SJCRH30 (cell line): ENCODE data around the gene BRI3. TPM values are rescaled to one million over a fixed set of nuclear protein-coding genes. Genes with fewer than 3 reads are reported as not detected.
A peak's percentile ranks its signal among the peaks of the same experiment; 100 is the strongest.

Experiments
- DNase-seq, 2 experiments: peaks; one replicate each; pipeline ENCODE4 v3.0.0-alpha.2; 2015 to 2020
- H3K27ac ChIP-seq: fragments of 250-450 bp; sonication (Bioruptor Pico); 2 replicates; pipeline ENCODE4 v1.5.1; 2020; ENCODE audit warnings: mild to moderate bottlenecking, moderate library complexity
- H3K27me3 ChIP-seq: fragments of 250-450 bp; sonication (Bioruptor Pico); 2 replicates; pipeline ENCODE4 v1.5.1; 2020; ENCODE audit warnings: mild to moderate bottlenecking, moderate library complexity
- H3K36me3 ChIP-seq: fragments of 250-450 bp; sonication (Bioruptor Pico); 2 replicates; pipeline ENCODE4 v1.5.1; 2020; ENCODE audit warnings: mild to moderate bottlenecking, moderate library complexity
- H3K4me1 ChIP-seq: fragments of 250-450 bp; sonication (Bioruptor Pico); 2 replicates; pipeline ENCODE4 v1.5.1; 2020; ENCODE audit warnings: mild to moderate bottlenecking, moderate library complexity
- H3K4me3 ChIP-seq: fragments of 250-450 bp; sonication (Bioruptor Pico); 2 replicates; pipeline ENCODE4 v1.5.1; 2020; ENCODE audit warnings: mild to moderate bottlenecking, moderate library complexity
- H3K9me3 ChIP-seq: fragments of 250-450 bp; sonication (Bioruptor Pico); replicated peaks from 2 replicates; pipeline ENCODE4 v1.5.1; 2020; ENCODE audit warnings: mild to moderate bottlenecking, moderate library complexity
- total RNA-seq: library from RNA; depleted of rRNA; stranded (reverse); fragments of >200 nt; shearing (Covaris generic); gene quantifications from 2 replicates; pipeline ENCODE4 v1.2.3, GENCODE V29; 2014; rRNA removed

BRI3 gene
- total RNA-seq, 1 experiment from 2014 or later, result 43.7 TPM

DNA sequence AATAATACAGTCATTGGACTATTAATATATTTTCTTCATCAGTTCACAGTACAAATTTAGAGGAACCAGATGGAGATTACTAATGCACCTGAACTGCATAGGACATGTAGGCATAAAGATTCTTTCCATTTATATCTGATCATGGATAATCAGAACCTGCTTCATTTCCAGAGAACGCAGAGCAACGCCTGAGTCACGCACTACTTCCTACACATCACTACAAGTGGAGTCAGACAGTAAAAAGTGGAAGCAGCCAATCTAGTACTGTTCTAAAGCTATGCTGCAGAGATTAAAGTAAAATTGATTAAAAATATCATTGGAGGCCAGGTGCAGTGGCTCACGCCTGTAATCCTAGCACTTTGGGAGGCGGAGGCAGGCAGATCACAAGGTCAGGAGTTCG lies 43.3 kb downstream of the BRI3 start:
- no peaks in the 10 kb centered on the region for H3K27me3 ChIP-seq
- DNase-seq, result no peak
- no peak overlapping the region for H3K27ac ChIP-seq
- H3K36me3 ChIP-seq, result no peaks in the 10 kb centered on the region
- H3K4me1 ChIP-seq, result peaks cover 25% of the 10 kb centered on the region
- no peaks in the 10 kb centered on the region for H3K9me3 ChIP-seq
- no peak overlapping the region for H3K4me3 ChIP-seq

DNA sequence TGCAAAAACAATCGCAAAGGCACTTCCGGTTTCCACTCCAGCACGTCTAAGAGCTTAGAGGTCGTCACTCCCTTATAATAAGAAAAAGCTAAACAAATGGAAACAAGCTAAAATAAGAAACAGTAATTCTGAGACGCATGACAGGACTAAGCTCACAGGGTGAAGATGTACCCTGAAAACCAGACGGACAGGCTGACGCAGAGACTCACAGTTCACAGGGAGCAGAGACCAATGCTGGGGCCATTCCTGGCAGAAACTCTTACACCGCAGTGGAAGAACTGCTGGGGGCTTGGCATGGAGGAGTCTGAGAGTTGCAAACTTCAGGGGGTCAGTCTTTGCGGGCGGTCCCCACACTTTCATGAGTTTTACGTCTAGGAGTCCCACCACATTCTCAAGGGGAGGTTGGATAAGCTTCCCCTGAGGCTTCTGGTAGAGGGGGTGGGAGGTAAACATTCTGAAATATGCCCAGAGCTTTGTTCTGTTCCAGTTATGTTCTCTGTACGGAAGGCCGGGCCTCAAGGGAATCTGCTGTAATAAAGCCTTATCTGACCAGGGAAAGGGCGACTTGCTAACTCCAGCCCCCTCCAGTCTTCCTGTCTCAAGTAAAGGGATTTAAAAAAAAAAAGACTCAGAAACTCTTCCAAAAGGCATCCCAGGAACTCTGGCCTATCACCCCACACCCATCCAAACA lies 47.8 kb downstream of the BRI3 start:
- Histone ChIP-seq H3K4me3 (peak overlapping the region; percentile 27), H3K27ac (peak overlapping the region; percentile 79)
- DNase-seq, result peak in 1 of 2 experiments; percentile 36

DNA sequence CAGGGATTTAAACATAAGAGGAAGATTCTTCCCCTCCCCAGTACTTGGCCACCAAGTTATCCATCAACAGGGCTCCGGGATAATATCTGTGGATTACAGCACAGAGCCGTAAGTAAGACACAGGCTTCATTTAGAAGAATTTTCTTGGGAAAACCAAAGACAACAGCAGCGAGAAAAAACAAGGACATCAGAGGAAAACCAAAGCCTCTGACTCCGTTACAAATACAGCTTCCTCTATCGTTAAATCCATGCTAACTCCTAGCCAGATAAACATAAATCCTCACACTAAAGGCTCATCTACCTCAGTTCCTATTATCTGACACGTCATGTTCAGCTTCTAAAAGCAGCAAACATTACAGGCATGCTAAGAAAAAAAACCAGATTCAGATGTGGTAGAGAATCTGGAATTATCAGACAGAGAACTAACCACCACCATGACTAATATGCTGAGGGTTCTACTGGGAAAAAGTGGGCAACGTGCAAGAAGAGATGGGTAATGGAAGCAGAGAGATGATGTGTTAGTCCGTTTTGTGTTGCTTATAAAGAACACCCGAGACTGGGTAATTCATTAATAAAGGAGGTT lies 48.4 kb downstream of the BRI3 start:
- H3K4me1 ChIP-seq, result peaks cover 8% of the 10 kb centered on the region
- no peaks in the 10 kb centered on the region for H3K36me3 ChIP-seq
- H3K9me3 ChIP-seq, result no peaks in the 10 kb centered on the region
- H3K27ac ChIP-seq, result peak overlapping the region; percentile 79
- H3K27me3 ChIP-seq, result no peaks in the 10 kb centered on the region
- peak in 1 of 2 experiments; percentile 53 for DNase-seq
- peak overlapping the region; percentile 27 for H3K4me3 ChIP-seq

More for the DNA sequence above, 47.8 kb downstream of the BRI3 start:
- Histone ChIP-seq H3K9me3 (no peaks in the 10 kb centered on the region), H3K4me1 (peaks cover 10% of the 10 kb centered on the region), H3K36me3 (no peaks in the 10 kb centered on the region), H3K27me3 (no peaks in the 10 kb centered on the region)

DNA sequence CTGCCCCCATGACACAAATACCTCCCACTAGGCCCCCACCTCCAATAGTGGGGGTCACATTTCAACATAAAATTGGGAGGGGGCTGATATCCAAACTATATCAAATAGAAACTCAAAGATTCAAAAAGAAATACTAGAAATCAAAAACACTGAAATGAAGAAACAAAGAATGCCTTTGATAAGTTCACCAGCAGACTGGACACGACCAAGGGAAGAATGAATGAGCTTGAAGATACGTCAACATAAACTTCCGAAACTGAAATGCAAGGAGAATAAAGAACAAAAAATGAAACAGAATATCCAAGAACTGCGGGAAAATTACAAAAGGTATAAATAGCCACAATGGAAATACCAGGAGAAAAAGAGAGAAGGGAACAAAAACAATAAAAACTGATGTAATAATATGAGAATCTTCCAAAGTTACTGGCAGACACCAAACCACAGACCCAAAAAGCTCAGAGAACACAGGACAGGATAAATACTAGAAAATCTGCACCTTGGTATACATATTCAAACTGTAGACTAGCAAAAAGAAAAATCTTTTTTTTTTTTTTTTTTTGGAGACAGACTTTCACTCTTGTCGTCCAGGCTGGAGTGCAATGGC lies 49.5 kb downstream of the BRI3 start:
- Histone ChIP-seq H3K27ac (no peak overlapping the region), H3K36me3 (no peaks in the 10 kb centered on the region), H3K4me3 (no peak overlapping the region), H3K27me3 (no peaks in the 10 kb centered on the region), H3K4me1 (peaks cover 8% of the 10 kb centered on the region), H3K9me3 (no peaks in the 10 kb centered on the region)
- DNase-seq, result no peak

DNA sequence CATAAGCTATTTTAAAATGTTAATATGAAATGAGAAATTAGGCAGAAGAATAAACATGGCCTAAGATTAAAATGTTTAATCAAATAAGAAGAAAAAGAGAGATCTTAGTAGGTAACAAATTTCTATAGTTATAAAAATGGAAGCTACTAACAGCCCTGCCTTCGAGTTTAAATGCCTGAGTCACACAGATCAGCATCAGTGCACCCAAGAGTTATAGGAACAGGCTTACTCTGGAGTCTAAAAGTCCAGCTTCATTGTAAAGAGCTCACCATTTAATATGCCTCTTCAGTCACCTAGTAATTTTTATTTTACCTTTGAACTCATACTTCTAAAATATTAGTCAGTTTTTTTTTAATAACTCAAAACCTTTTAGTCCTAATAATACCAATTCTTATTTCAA lies 52.6 kb downstream of the BRI3 start:
- H3K27me3 ChIP-seq, result no peaks in the 10 kb centered on the region
- no peak for DNase-seq
- H3K9me3 ChIP-seq, result no peaks in the 10 kb centered on the region

DNA sequence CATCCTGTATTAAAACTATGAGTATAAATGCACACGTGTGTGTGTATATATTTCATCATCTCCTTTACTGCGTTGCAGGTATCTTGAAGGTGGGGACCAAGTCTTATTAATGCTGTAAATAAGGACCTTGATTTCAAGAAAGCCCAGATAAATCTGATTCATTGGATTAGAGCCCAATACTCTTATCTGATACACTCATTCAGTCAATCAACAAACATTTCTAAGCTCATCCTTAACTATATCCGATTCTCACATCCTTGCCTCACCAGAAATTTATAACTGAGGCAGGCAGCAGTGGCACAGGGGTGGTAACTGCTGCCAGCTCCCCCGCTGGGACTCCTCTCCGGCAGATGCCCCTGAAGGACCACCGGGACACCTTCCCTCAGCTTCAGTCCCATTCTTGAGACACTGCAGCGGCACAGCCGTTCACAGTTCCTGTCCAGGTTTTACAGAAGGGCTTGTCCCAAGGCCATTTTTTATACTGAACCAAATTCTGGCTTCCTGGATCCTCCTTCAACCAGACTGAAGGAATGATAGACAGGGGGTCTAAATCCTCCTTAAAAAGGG lies 54.0 kb downstream of the BRI3 start:
- peaks cover 2% of the 10 kb centered on the region; the same call in 1 of the 2 replicates for H3K36me3 ChIP-seq
- H3K27ac ChIP-seq, result no peak overlapping the region
- DNase-seq, result no peak
- H3K9me3 ChIP-seq, result no peaks in the 10 kb centered on the region
- no peak overlapping the region for H3K4me3 ChIP-seq
- no peaks in the 10 kb centered on the region for H3K4me1 ChIP-seq
- H3K27me3 ChIP-seq, result no peaks in the 10 kb centered on the region

More for the DNA sequence above, 52.6 kb downstream of the BRI3 start:
- H3K4me3 ChIP-seq, result no peak overlapping the region
- no peak overlapping the region for H3K27ac ChIP-seq
- peaks cover 2% of the 10 kb centered on the region; the same call in 1 of the 2 replicates for H3K36me3 ChIP-seq
- H3K4me1 ChIP-seq, result peaks cover 4% of the 10 kb centered on the region

DNA sequence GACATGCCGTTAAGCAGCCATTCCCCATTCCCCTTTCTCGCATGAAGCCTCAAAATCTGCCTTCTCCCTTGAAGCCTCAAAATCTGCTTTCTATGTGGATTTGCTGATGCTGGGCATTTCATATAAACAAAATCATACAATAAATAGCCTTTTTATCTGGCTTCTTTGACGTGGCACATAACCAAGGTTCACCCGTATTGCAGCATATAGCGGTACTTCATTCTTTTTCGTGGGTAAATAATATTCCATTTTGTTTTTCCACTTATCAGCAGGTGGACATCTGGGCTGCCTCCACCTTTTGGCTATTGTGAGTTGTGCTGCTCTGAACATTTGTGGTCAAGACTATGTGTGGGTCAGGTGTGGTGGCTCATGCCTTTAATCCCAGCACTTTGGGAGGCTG lies 57.0 kb downstream of the BRI3 start:
- H3K27me3 ChIP-seq, result no peaks in the 10 kb centered on the region
- H3K9me3 ChIP-seq, result no peaks in the 10 kb centered on the region
- H3K36me3 ChIP-seq, result peaks cover 2% of the 10 kb centered on the region; the same call in 1 of the 2 replicates
- no peak for DNase-seq
- no peak overlapping the region for H3K27ac ChIP-seq
- no peaks in the 10 kb centered on the region for H3K4me1 ChIP-seq
- no peak overlapping the region for H3K4me3 ChIP-seq

DNA sequence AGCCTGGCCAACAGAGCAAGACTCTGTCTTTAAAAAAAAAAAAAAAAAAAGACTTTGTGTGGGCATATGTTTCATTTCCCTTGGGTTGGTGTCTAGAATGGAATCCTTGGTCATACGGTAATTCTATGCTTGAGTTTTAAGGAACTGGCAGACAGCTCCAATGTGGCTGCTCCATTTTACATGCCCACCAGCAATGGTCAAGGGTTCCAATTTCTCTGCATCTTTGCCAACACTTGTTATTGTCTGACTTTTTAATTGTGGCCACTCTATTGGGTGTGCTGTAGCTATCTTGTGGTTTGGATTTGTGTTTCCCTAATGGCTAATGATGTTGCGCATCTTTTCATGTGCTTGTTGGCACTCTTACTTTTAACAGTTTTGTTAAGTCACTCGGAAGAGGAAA lies 57.6 kb downstream of the BRI3 start:
- Histone ChIP-seq H3K4me1 (no peaks in the 10 kb centered on the region), H3K27ac (no peak overlapping the region)

DNA sequence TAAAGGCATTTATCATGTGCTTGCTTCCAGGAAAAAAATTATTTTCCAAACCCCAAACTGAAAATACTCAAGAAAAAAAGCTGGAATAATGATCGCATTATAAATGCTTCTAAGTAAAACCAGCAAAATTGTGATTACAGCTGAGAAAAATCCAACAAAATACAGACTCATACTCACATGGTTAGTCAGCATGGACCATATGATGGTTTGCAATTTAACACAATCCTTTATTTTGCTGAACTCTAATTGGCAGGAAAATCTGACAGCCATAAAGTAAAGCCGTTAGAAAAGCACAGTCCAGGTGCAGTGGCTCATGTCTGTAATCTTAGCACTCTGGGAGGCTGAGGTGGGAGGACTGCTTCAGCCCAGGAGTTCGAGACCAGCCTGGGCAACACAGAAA lies 59.6 kb downstream of the BRI3 start:
- H3K4me1 ChIP-seq, result no peaks in the 10 kb centered on the region
- DNase-seq, result no peak
- H3K27me3 ChIP-seq, result no peaks in the 10 kb centered on the region
- H3K36me3 ChIP-seq, result peaks cover 4% of the 10 kb centered on the region; the same call in 1 of the 2 replicates
- no peak overlapping the region for H3K4me3 ChIP-seq
- H3K9me3 ChIP-seq, result no peaks in the 10 kb centered on the region
- H3K27ac ChIP-seq, result no peak overlapping the region

More for the DNA sequence above, 57.6 kb downstream of the BRI3 start:
- no peaks in the 10 kb centered on the region for H3K27me3 ChIP-seq
- no peak for DNase-seq
- no peaks in the 10 kb centered on the region for H3K9me3 ChIP-seq
- H3K4me3 ChIP-seq, result no peak overlapping the region
- peaks cover 2% of the 10 kb centered on the region; the same call in 1 of the 2 replicates for H3K36me3 ChIP-seq

Other genes starting within 250 kb of the BRI3 start
- 15.9 and 16.1 TPM in 2 replicates for gene LMTK2, start 174.8 kb upstream of the BRI3 start, total RNA-seq
- gene BHLHA15, start 70.2 kb upstream of the BRI3 start, total RNA-seq, result not detected in 2 replicates
- gene TECPR1, start 29.5 kb upstream of the BRI3 start, total RNA-seq, result 12.9 and 14.5 TPM in 2 replicates
- 20.8 and 21.7 TPM in 2 replicates for gene BAIAP2L1, start 119.4 kb downstream of the BRI3 start, total RNA-seq